ENCODE measurements around the gene WDR18.
A peak's percentile ranks its signal among the peaks of the same experiment; 100 is the strongest.

Gene WDR18

DNA sequence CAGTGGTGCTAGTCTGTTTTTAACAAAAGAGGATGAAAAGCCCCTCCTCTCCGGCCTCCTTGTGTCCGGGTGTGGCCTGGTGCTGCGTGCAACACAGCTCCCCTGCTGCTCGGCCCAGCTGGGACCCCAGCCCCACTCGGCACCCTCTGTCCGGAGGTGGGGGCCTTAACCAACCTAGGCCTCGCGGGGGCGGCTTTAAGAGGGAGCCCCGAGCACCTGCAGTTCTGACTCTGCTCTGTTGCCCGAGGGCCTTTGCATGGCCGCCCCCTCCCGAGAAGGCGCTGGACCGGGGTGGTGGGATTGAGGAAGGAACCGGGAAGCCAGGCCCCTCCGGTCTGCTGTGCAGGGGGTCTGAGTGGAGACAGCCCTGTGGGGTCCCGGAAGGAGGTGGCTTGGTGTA lies 10.4 kb downstream of the WDR18 start:
- peaks cover 8% of the 10 kb centered on the region for H3K27me3 ChIP-seq (ENCODE audit: insufficient read depth, insufficient read length)
- H3K4me3 ChIP-seq (ENCODE audit: insufficient read length, low read depth): no peak overlapping the region
- H3K9me3 ChIP-seq (ENCODE audit: insufficient read depth, low read length): no peaks in the 10 kb centered on the region
- H3K36me3 ChIP-seq (ENCODE audit: insufficient read depth, insufficient read length, low read length): peaks cover 62% of the 10 kb centered on the region
- DNase-seq (ENCODE audit: low read depth, low spot score): no peak
- no peak for TF ChIP-seq ZNF274 (IDR thresholded peaks at IDR 0.05; ENCODE audit: low read depth, low read length)
- no peak for TF ChIP-seq SUZ12 (IDR thresholded peaks at IDR 0.05; ENCODE audit: extremely low read depth, insufficient read depth, insufficient read length)
- no peak for TF ChIP-seq YY1 (IDR thresholded peaks at IDR 0.05; ENCODE audit: insufficient read depth, insufficient read length)
- H3K9ac ChIP-seq (ENCODE audit: insufficient read length, low read depth): no peak overlapping the region
- H3K4me1 ChIP-seq (ENCODE audit: insufficient read depth, insufficient read length): peaks cover 25% of the 10 kb centered on the region

GRCh38 chr19:995051-995827 lies 11.1 kb downstream of the WDR18 start:
- TF ChIP-seq SUZ12 (IDR thresholded peaks at IDR 0.05; ENCODE audit: extremely low read depth, insufficient read depth, insufficient read length): no peak
- no peak for TF ChIP-seq ZNF274 (IDR thresholded peaks at IDR 0.05; ENCODE audit: low read depth, low read length)
- TF ChIP-seq YY1 (IDR thresholded peaks at IDR 0.05; ENCODE audit: insufficient read depth, insufficient read length): no peak
- Histone ChIP-seq H3K4me3 (ENCODE audit: insufficient read length, low read depth) (no peak overlapping the region), H3K9me3 (ENCODE audit: insufficient read depth, low read length) (no peaks in the 10 kb centered on the region), H3K27me3 (ENCODE audit: insufficient read depth, insufficient read length) (peaks cover 9% of the 10 kb centered on the region), H3K4me1 (ENCODE audit: insufficient read depth, insufficient read length) (peaks cover 20% of the 10 kb centered on the region), H3K9ac (ENCODE audit: insufficient read length, low read depth) (no peak overlapping the region), H3K36me3 (ENCODE audit: insufficient read depth, insufficient read length, low read length) (peaks cover 55% of the 10 kb centered on the region)
- DNase-seq (ENCODE audit: low read depth, low spot score): no peak

- Histone ChIP-seq H3K9me3 (ENCODE audit: insufficient read depth, low read length) (no peaks in the 10 kb centered on the region), H3K36me3 (ENCODE audit: insufficient read depth, insufficient read length, low read length) (peaks cover 45% of the 10 kb centered on the region), H3K9ac (ENCODE audit: insufficient read length, low read depth) (peak overlapping the region; percentile 42), H3K4me1 (ENCODE audit: insufficient read depth, insufficient read length) (peaks cover 12% of the 10 kb centered on the region), H3K27me3 (ENCODE audit: insufficient read depth, insufficient read length) (peaks cover 17% of the 10 kb centered on the region), H3K4me3 (ENCODE audit: insufficient read length, low read depth) (no peak overlapping the region)
- no peak for DNase-seq (ENCODE audit: low read depth, low spot score)
- TF ChIP-seq YY1 (IDR thresholded peaks at IDR 0.05; ENCODE audit: insufficient read depth, insufficient read length) (no peak), SUZ12 (IDR thresholded peaks at IDR 0.05; ENCODE audit: extremely low read depth, insufficient read depth, insufficient read length) (no peak), ZNF274 (IDR thresholded peaks at IDR 0.05; ENCODE audit: low read depth, low read length) (no peak)
Measured at GRCh38 chr19:996051-996838, 12.1 kb downstream of the WDR18 start.

GRCh38 chr19:998064-998463 lies 13.9 kb downstream of the WDR18 start:
- no peaks in the 10 kb centered on the region for H3K9me3 ChIP-seq (ENCODE audit: insufficient read depth, low read length)
- H3K4me3 ChIP-seq (ENCODE audit: insufficient read length, low read depth): no peak overlapping the region
- H3K36me3 ChIP-seq (ENCODE audit: insufficient read depth, insufficient read length, low read length): peaks cover 32% of the 10 kb centered on the region
- peaks cover 13% of the 10 kb centered on the region for H3K4me1 ChIP-seq (ENCODE audit: insufficient read depth, insufficient read length)
- DNase-seq (ENCODE audit: low read depth, low spot score): no peak
- no peak for TF ChIP-seq ZNF274 (IDR thresholded peaks at IDR 0.05; ENCODE audit: low read depth, low read length)
- no peak for TF ChIP-seq SUZ12 (IDR thresholded peaks at IDR 0.05; ENCODE audit: extremely low read depth, insufficient read depth, insufficient read length)
- TF ChIP-seq YY1 (IDR thresholded peaks at IDR 0.05; ENCODE audit: insufficient read depth, insufficient read length): no peak
- H3K9ac ChIP-seq (ENCODE audit: insufficient read length, low read depth): no peak overlapping the region
- peaks cover 24% of the 10 kb centered on the region for H3K27me3 ChIP-seq (ENCODE audit: insufficient read depth, insufficient read length)

DNA sequence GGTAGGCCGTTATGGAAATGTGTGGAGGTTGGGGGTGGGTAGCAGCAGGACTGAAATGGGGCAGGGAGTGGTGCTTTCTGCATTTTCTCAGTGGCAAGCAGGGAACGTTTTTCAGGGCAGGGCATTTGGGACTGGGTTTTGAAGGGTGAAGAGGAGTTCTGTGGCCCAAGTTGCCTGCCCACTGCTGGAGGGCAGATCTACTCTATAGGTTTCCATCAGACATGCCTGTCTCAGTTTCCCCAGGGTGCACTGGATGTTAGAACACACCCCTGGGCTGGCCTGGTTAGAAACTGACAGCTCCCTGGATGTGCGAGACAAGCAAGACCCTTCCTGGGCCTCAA lies 15.2 kb downstream of the WDR18 start:
- no peak overlapping the region for H3K4me3 ChIP-seq (ENCODE audit: insufficient read length, low read depth)
- peaks cover 24% of the 10 kb centered on the region for H3K27me3 ChIP-seq (ENCODE audit: insufficient read depth, insufficient read length)
- TF ChIP-seq YY1 (IDR thresholded peaks at IDR 0.05; ENCODE audit: insufficient read depth, insufficient read length) (no peak), ZNF274 (IDR thresholded peaks at IDR 0.05; ENCODE audit: low read depth, low read length) (no peak)
- DNase-seq (ENCODE audit: low read depth, low spot score): no peak
- peaks cover 19% of the 10 kb centered on the region for H3K36me3 ChIP-seq (ENCODE audit: insufficient read depth, insufficient read length, low read length)
- peaks cover 9% of the 10 kb centered on the region for H3K4me1 ChIP-seq (ENCODE audit: insufficient read depth, insufficient read length)
- no peaks in the 10 kb centered on the region for H3K9me3 ChIP-seq (ENCODE audit: insufficient read depth, low read length)
- H3K9ac ChIP-seq (ENCODE audit: insufficient read length, low read depth): no peak overlapping the region

DNA sequence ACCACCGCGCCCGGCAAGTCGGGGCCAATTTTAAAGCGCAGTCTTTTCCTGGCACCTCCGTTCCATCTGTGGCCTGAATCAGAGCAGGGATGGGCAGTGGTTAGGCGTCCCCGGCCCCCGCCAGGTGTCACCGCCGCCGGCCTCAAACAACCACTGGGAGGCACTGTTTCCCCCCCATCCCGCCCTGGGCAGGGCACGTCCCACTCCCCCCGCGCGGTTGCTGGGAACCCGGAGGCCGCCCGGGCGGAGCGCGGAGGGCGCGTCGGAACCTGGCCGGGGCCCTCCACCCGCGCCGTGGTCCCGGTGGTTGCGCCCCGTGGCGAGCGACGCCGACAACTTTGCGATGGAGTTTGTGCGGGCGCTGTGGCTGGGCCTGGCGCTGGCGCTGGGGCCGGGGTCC lies 15.9 kb downstream of the WDR18 start, which contains the start of gene GRIN3B:
GRIN3B (plus strand) TSS at position 325 of the 400 bp plus-strand sequence; CDS start at position 344, 19 bp downstream.
- H3K9me3 ChIP-seq (ENCODE audit: insufficient read depth, low read length): no peaks in the 10 kb centered on the region
- H3K27me3 ChIP-seq (ENCODE audit: insufficient read depth, insufficient read length): peaks cover 24% of the 10 kb centered on the region
- peaks cover 12% of the 10 kb centered on the region for H3K36me3 ChIP-seq (ENCODE audit: insufficient read depth, insufficient read length, low read length)
- no peak for DNase-seq (ENCODE audit: low read depth, low spot score)
- peak within 1 kb of the TSS; percentile 58 for H3K9ac ChIP-seq (ENCODE audit: insufficient read length, low read depth)
- H3K4me1 ChIP-seq (ENCODE audit: insufficient read depth, insufficient read length): peaks cover 9% of the 10 kb centered on the region
- no peak for TF ChIP-seq SUZ12 (IDR thresholded peaks at IDR 0.05; ENCODE audit: extremely low read depth, insufficient read depth, insufficient read length)
- TF ChIP-seq YY1 (IDR thresholded peaks at IDR 0.05; ENCODE audit: insufficient read depth, insufficient read length): no peak
- TF ChIP-seq ZNF274 (IDR thresholded peaks at IDR 0.05; ENCODE audit: low read depth, low read length): no peak
- peak within 1 kb of the TSS; percentile 30 for H3K4me3 ChIP-seq (ENCODE audit: insufficient read length, low read depth)

Data from NT2/D1 (cell line).